ENCODE measurements around the gene NPHP4. TPM values are rescaled to one million over a fixed set of nuclear protein-coding genes. Genes with fewer than 3 reads are reported as not detected.

NPHP4 gene
- total and polyA plus RNA-seq, 7 donors, result 1.3 to 2.8 (median 1.8) TPM

DNA sequence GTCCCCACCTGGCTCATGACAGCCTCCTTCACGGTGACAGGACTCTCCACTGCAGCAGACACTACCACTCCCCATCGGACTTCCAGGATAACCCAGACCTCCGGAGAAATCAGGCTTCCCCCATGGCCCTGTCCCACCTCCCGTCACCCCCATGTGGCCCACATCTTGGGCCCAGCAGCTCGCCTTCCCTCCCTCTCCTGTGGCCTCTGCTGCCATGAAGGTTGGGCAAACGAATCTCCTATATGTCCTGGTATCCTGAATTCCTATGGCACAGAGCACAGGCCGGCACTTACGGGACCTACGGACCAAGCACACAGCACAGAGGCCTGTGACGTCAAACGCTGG is 82.0 kb downstream of the NPHP4 start:
- Histone ChIP-seq H3K27me3 (ENCODE audit: insufficient read depth in 3 of 3, low read length in 2 of 3) (no peaks in the 10 kb centered on the region), H3K4me1 (no peaks in the 10 kb centered on the region), H3K4me3 (no peak overlapping the region), H3K9me3 (no peaks in the 10 kb centered on the region), H3K27ac (no peak overlapping the region), H3K36me3 (ENCODE audit: insufficient read depth in 1 of 2, low read depth in 1 of 2) (peaks cover 0 to under 1% of the 10 kb centered on the region in 2 donors)
- TF ChIP-seq, protein P1, sequence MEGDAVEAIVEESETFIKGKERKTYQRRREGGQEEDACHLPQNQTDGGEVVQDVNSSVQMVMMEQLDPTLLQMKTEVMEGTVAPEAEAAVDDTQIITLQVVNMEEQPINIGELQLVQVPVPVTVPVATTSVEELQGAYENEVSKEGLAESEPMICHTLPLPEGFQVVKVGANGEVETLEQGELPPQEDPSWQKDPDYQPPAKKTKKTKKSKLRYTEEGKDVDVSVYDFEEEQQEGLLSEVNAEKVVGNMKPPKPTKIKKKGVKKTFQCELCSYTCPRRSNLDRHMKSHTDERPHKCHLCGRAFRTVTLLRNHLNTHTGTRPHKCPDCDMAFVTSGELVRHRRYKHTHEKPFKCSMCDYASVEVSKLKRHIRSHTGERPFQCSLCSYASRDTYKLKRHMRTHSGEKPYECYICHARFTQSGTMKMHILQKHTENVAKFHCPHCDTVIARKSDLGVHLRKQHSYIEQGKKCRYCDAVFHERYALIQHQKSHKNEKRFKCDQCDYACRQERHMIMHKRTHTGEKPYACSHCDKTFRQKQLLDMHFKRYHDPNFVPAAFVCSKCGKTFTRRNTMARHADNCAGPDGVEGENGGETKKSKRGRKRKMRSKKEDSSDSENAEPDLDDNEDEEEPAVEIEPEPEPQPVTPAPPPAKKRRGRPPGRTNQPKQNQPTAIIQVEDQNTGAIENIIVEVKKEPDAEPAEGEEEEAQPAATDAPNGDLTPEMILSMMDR (IDR thresholded peaks at IDR 0.05), result no peak
- ATAC-seq (no peak), DNase-seq (no peak)
- WGBS, 3 donors, result 92 to 97% (median 96%) methylated on average over 11 of the region's 11 CpGs
- intact Hi-C loops (cut with DNase I), result no loop called here

DNA sequence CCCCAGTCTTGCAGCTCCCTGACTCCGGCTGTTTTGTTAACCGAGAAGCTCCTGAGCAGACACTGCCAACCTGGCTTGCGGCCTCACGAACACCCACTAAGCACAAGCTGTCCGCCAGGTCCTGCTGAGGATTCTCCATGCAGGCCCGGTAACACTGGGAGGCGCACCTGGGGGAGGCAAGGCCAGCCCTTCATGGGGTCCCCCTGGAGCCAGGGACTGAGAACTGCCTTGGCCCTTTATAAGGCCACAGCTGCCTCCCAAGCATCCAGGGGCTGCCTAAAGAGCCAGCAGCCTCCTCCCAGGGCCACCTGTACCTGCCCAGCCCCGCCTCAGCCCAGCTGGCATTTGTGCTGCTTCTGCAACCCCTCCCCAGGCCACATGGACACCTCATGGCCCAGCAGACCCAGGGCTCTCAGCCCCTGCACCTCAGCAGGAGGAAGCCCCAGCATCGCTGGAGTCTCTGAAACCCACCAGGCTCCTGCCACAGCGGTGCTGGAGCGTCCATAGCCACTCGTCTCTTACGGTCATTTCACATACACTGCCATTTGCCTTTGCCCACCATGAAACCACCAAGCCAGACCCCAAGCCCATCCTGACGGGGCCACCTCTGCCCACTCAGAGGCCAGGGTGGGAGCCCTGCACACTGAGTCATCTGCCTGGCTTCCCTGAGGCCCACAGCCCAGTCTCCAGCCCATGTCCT is 82.5 kb downstream of the NPHP4 start:
- Histone ChIP-seq H3K27ac (no peak overlapping the region), H3K4me1 (no peaks in the 10 kb centered on the region), H3K36me3 (ENCODE audit: insufficient read depth in 1 of 2, low read depth in 1 of 2) (peaks cover 0 to 6% of the 10 kb centered on the region in 2 donors), H3K4me3 (no peak overlapping the region), H3K27me3 (ENCODE audit: insufficient read depth in 3 of 3, low read length in 2 of 3) (no peaks in the 10 kb centered on the region), H3K9me3 (no peaks in the 10 kb centered on the region)
- ATAC-seq, result no peak
- TF ChIP-seq, protein P1 (IDR thresholded peaks at IDR 0.05), result no peak
- DNase-seq, result no peak
- 97% methylated on average over 14 of the region's 14 CpGs for WGBS, 3 donors
- intact Hi-C loops (cut with DNase I), result no loop called here

GRCh38 chr1:5908461-5909375 is 83.5 kb downstream of the NPHP4 start:
- Histone ChIP-seq H3K27me3 (ENCODE audit: insufficient read depth in 3 of 3, low read length in 2 of 3) (no peaks in the 10 kb centered on the region), H3K27ac (no peak overlapping the region), H3K4me1 (no peaks in the 10 kb centered on the region), H3K4me3 (no peak overlapping the region), H3K9me3 (no peaks in the 10 kb centered on the region), H3K36me3 (ENCODE audit: insufficient read depth in 1 of 2, low read depth in 1 of 2) (peaks cover 0 to 15% of the 10 kb centered on the region in 2 donors)
- TF ChIP-seq, protein P1 (IDR thresholded peaks at IDR 0.05), result no peak
- intact Hi-C loops (cut with DNase I), result no loop called here
- DNase-seq (no peak), ATAC-seq (no peak)
- WGBS, 3 donors, result 94 to 95% (median 94%) methylated on average over 35 of the region's 35 CpGs

GRCh38 chr1:5907966-5908365 is 84.3 kb downstream of the NPHP4 start:
- 97 to 98% (median 98%) methylated on average over 8 of the region's 8 CpGs for WGBS, 3 donors
- ATAC-seq, result no peak
- DNase-seq, result no peak
- TF ChIP-seq, protein P1 (IDR thresholded peaks at IDR 0.05), result no peak
- H3K4me3 ChIP-seq, result no peak overlapping the region
- no peaks in the 10 kb centered on the region for H3K27me3 ChIP-seq (ENCODE audit: insufficient read depth in 3 of 3, low read length in 2 of 3)
- no peak overlapping the region for H3K27ac ChIP-seq
- peaks cover 0 to 19% of the 10 kb centered on the region in 2 donors for H3K36me3 ChIP-seq (ENCODE audit: insufficient read depth in 1 of 2, low read depth in 1 of 2)
- intact Hi-C loops (cut with DNase I), result no loop called here
- H3K9me3 ChIP-seq, result no peaks in the 10 kb centered on the region
- no peaks in the 10 kb centered on the region for H3K4me1 ChIP-seq
